HCT116 (cell line): ENCODE results near the gene GPATCH11. TPM values are rescaled to one million over a fixed set of nuclear protein-coding genes. Genes with fewer than 3 reads are reported as not detected.

Experiments used
- ATAC-seq: fragments of 200-7000 bp; cut with Tn5 transposase; 2 replicates; pipeline ENCODE4 v1.9.1; 2020; ENCODE audit warnings: mild to moderate bottlenecking, moderate library complexity
- BruUV-seq: library from RNA; stranded (reverse); fragments of 400-500 nt; replicated peaks from 2 replicates; lab custom pipeline; 2021; lab: Mats Ljungman, UMichigan
- CTCF ChIA-PET: fragments of 300-600 bp; sonication (Branson Sonifier 250); formaldehyde crosslinking; loops from one replicate; lab custom pipeline; 2021; ENCODE audit warnings: antibody characterized with exemption; lab: Charles Lee
- POLR2A ChIA-PET: fragments of 300-600, 350-600 bp; sonication (Branson Sonifier 250); formaldehyde crosslinking; loops from one replicate; lab custom pipeline; 2021; ENCODE audit warnings: antibody characterized with exemption; lab: Charles Lee
- RAD21 ChIA-PET, 2 experiments: fragments of 300-600 bp; sonication (Branson Sonifier 250); formaldehyde crosslinking; loops; one replicate each; lab custom pipeline; 2023; ENCODE audit warnings: low total read pairs in 2 of 2; ENCODE audit not compliant: uncharacterized antibody in 2 of 2, unreplicated experiment in 2 of 2, low non-redundant PET in 1 of 2; lab: Charles Lee
- DNase-seq: peaks from one replicate; pipeline ENCODE4 v3.0.0-alpha.2; 2010; ENCODE audit warnings: low read depth, low spot score
- H2AFZ ChIP-seq: fragments of 200-600 bp; shearing (Covaris generic), sonication (generic); 2 replicates; pipeline ENCODE4 v1.6.1; 2017; ENCODE audit warnings: low read depth, mixed run types, mixed read lengths, antibody characterized with exemption, low read length; ENCODE audit not compliant: poor library complexity, severe bottlenecking
- H3K27ac ChIP-seq: 2 replicates; pipeline ENCODE4 v1.5.1; 2012; ENCODE audit warnings: low read depth, low read length
- H3K27me3 ChIP-seq: fragments of 200-600 bp; sonication (generic); 2 replicates; pipeline ENCODE4 v1.6.1; 2016; ENCODE audit warnings: mixed run types, low read length, mixed read lengths; ENCODE audit not compliant: insufficient read depth
- H3K36me3 ChIP-seq, 2 experiments: fragments of 200-500 bp in 1 of 2; fragments of 200-600 bp in 1 of 2; sonication (Bioruptor generic) in 1 of 2; sonication (generic) in 1 of 2; 2 replicates each; pipeline versions ENCODE4 v1.5.1 to v1.6.1; 2014 to 2016; ENCODE audit warnings: low read length in 2 of 2, inconsistent platforms in 1 of 2, mixed read lengths in 1 of 2, mixed run types in 1 of 2; ENCODE audit not compliant: insufficient read depth in 2 of 2, control insufficient read depth in 1 of 2
- H3K4me1 ChIP-seq, 2 experiments: fragments of 200-600 bp in 1 of 2; sonication (generic) in 1 of 2; 2 replicates each; pipeline versions ENCODE4 v1.5.1 to v1.6.1; 2012 to 2017; ENCODE audit warnings: low read length in 2 of 2, inconsistent platforms in 1 of 2, mild to moderate bottlenecking in 1 of 2, mixed read lengths in 1 of 2, mixed run types in 1 of 2, moderate library complexity in 1 of 2; ENCODE audit not compliant: insufficient read depth in 2 of 2, control insufficient read depth in 1 of 2
- H3K4me2 ChIP-seq: fragments of 200-600 bp; sonication (generic); 2 replicates; pipeline ENCODE4 v1.6.1; 2017; ENCODE audit warnings: mixed run types, low read length, mixed read lengths
- H3K4me3 ChIP-seq, 2 experiments: fragments of 200-600 bp in 1 of 2; sonication (generic) in 1 of 2; replicated peaks in 1 of 2; 2 replicates each; pipeline ENCODE4 v1.5.1; 2011 to 2016; ENCODE audit warnings: low read length in 2 of 2, control low read depth in 1 of 2, low read depth in 1 of 2, mild to moderate bottlenecking in 1 of 2, mixed read lengths in 1 of 2, mixed run types in 1 of 2
- H3K79me2 ChIP-seq: fragments of 200-600 bp; sonication (generic); 2 replicates; pipeline ENCODE4 v1.6.1; 2017; ENCODE audit warnings: mild to moderate bottlenecking, mixed run types, low read length, moderate library complexity, mixed read lengths; ENCODE audit not compliant: insufficient read depth
- H3K9ac ChIP-seq: fragments of 200-600 bp; sonication (generic); 2 replicates; pipeline ENCODE4 v1.6.1; 2016; ENCODE audit warnings: low read length, mixed read lengths
- H3K9me2 ChIP-seq: fragments of 200-600 bp; sonication (generic), shearing (Covaris generic); 2 replicates; pipeline ENCODE4 v1.6.1; 2017; ENCODE audit warnings: mixed run types, mild to moderate bottlenecking, moderate library complexity; ENCODE audit not compliant: insufficient read depth
- H3K9me3 ChIP-seq, 2 experiments: fragments of 200-500 bp in 1 of 2; fragments of 200-600 bp in 1 of 2; sonication (Bioruptor generic) in 1 of 2; sonication (generic) in 1 of 2; 2 replicates each; pipeline ENCODE4 v1.6.1; 2014 to 2017; ENCODE audit warnings: low read length in 2 of 2, mixed read lengths in 2 of 2, inconsistent platforms in 1 of 2, low read depth in 1 of 2, mild to moderate bottlenecking in 1 of 2, mixed run types in 1 of 2, moderate library complexity in 1 of 2; ENCODE audit not compliant: control insufficient read depth in 1 of 2, insufficient read depth in 1 of 2
- H4K20me1 ChIP-seq: fragments of 200-600 bp; sonication (generic), shearing (Covaris generic); 2 replicates; pipeline ENCODE4 v1.6.1; 2017; ENCODE audit warnings: mixed run types, mild to moderate bottlenecking, moderate library complexity; ENCODE audit not compliant: insufficient read depth
- CEBPB ChIP-seq: IDR thresholded peaks from 2 replicates; pipeline ENCODE4 v1.6.1; 2012; ENCODE audit warnings: low read depth
- EGR1 ChIP-seq: IDR thresholded peaks from 2 replicates; pipeline ENCODE4 v1.6.1; 2012; ENCODE audit warnings: low read depth
- ELF1 ChIP-seq: IDR thresholded peaks from 2 replicates; pipeline ENCODE4 v1.6.1; 2012; ENCODE audit warnings: low read depth, borderline replicate concordance
- EZH2 ChIP-seq: fragments of 200-600 bp; sonication (generic); IDR thresholded peaks from 2 replicates; pipeline ENCODE4 v1.6.1; 2017; ENCODE audit warnings: antibody characterized with exemption, mixed run types
- SP1 ChIP-seq: IDR thresholded peaks from 2 replicates; pipeline ENCODE4 v1.6.1; 2012; ENCODE audit warnings: low read depth
- ZFX ChIP-seq: fragments of 450-650 bp; IDR thresholded peaks from 2 replicates; pipeline ENCODE4 v1.6.1; 2017
- intact Hi-C: fragments of 100-400 bp; cut with micrococcal nuclease; formaldehyde crosslinking; loops from 2 replicates; pipeline ENCODE4 v1.10.0; 2022
- total RNA-seq: library from RNA; stranded (reverse); gene quantifications from one replicate; pipeline ENCODE4 v1.2.1, GENCODE V29; 2021; ENCODE audit not compliant: unreplicated experiment
- TF ChIP-seq, protein P1 (sequence below): IDR thresholded peaks from 2 replicates; pipeline ENCODE4 v1.6.1; 2011; ENCODE audit warnings: mild to moderate bottlenecking, low read length, moderate library complexity; ENCODE audit not compliant: insufficient replicate concordance; ENCODE audit errors: extremely low read depth
- TF ChIP-seq, protein P2 (sequence below): IDR thresholded peaks from 2 replicates; pipeline ENCODE4 v1.6.1; 2012

Gene GPATCH11
- total RNA-seq, 1 experiment from 2014 or later, result 5.5 TPM

DNA sequence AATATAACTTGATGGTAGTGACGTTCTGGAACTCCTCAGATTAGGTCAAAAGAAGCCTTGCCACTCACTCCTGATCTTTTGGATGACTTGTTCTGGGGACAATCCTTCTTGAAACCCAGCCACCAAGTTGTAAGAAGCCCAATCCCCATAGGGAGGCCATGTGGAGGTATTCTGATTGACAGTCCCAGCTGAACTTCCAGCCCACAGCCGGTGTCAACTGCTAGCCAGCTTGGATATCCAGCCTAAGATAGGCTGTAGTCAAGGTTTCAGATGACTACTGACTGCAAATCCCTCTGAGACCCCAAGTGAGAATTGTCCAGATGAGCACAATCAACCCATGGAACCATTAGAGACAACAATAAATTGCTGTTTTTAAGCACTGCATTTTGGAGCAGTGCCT lies 41.1 kb downstream of the GPATCH11 start:
- intact Hi-C loops, result no loop called here
- no peaks in the 10 kb centered on the region for H3K9me3 ChIP-seq
- TF ChIP-seq, protein P1, sequence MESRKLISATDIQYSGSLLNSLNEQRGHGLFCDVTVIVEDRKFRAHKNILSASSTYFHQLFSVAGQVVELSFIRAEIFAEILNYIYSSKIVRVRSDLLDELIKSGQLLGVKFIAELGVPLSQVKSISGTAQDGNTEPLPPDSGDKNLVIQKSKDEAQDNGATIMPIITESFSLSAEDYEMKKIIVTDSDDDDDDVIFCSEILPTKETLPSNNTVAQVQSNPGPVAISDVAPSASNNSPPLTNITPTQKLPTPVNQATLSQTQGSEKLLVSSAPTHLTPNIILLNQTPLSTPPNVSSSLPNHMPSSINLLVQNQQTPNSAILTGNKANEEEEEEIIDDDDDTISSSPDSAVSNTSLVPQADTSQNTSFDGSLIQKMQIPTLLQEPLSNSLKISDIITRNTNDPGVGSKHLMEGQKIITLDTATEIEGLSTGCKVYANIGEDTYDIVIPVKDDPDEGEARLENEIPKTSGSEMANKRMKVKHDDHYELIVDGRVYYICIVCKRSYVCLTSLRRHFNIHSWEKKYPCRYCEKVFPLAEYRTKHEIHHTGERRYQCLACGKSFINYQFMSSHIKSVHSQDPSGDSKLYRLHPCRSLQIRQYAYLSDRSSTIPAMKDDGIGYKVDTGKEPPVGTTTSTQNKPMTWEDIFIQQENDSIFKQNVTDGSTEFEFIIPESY, result no peak
- TF ChIP-seq ZFX, result no peak
- no peak for TF ChIP-seq CEBPB
- no peak for TF ChIP-seq ELF1
- TF ChIP-seq, protein P2, sequence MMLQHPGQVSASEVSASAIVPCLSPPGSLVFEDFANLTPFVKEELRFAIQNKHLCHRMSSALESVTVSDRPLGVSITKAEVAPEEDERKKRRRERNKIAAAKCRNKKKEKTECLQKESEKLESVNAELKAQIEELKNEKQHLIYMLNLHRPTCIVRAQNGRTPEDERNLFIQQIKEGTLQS, result no peak
- TF ChIP-seq EZH2, result no peak
- TF ChIP-seq, all 23 proteins: peak for 0
- no peaks in the 10 kb centered on the region for H3K79me2 ChIP-seq
- no peak overlapping the region for H2AFZ ChIP-seq
- no peaks in the 10 kb centered on the region for H3K27me3 ChIP-seq
- ChIA-PET CTCF (no interaction called here), RAD21 (no interaction called here), POLR2A (no interaction called here)
- no peak overlapping the region for H3K9ac ChIP-seq
- H3K27ac ChIP-seq, result no peak overlapping the region
- ATAC-seq (no peak), DNase-seq (no peak)
- peaks cover 6 to 7% of the 10 kb centered on the region in 2 experiments; a peak in 3 of 4 replicates for H3K36me3 ChIP-seq
- no peaks in the 10 kb centered on the region for H4K20me1 ChIP-seq
- H3K4me2 ChIP-seq, result no peak overlapping the region
- no peaks in the 10 kb centered on the region for H3K9me2 ChIP-seq
- H3K4me3 ChIP-seq, result no peak overlapping the region
- no TSS peak for BruUV-seq
- no peaks in the 10 kb centered on the region for H3K4me1 ChIP-seq

DNA sequence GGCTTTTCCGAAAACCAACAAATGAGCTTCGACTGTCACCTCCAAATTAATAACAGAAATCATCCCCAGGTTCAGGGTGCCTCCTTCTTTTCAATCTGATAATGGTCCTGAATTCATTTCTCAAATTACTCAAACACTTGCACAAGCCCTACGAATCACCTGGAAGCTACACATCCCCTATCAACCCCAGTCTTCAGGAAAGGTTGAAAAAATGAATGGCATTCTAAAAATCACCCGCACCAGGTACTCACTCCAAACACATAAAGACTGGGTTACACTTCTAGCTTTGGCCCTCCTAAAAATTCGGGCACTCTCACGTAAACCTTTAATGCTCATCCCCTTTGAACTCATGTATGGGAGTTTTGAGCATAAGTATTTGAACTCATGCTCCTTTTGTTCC lies 48.6 kb downstream of the GPATCH11 start:
- no peak overlapping the region for H3K27ac ChIP-seq
- no peak for DNase-seq
- no peak for ATAC-seq
- no peak for TF ChIP-seq SP1
- TF ChIP-seq EGR1, result no peak
- POLR2A ChIA-PET, result no interaction called here
- no peaks in the 10 kb centered on the region for H3K9me3 ChIP-seq
- no peaks in the 10 kb centered on the region for H3K79me2 ChIP-seq
- H3K36me3 ChIP-seq, result peaks cover 18 to 22% of the 10 kb centered on the region in 2 experiments
- no peaks in the 10 kb centered on the region for H3K4me1 ChIP-seq
- H2AFZ ChIP-seq, result no peak overlapping the region
- H3K9me2 ChIP-seq, result no peaks in the 10 kb centered on the region
- H3K4me2 ChIP-seq, result no peak overlapping the region
- CTCF ChIA-PET, result no interaction called here
- no peaks in the 10 kb centered on the region for H4K20me1 ChIP-seq
- H3K9ac ChIP-seq, result no peak overlapping the region
- BruUV-seq, result no TSS peak
- RAD21 ChIA-PET, result no interaction called here
- no peak overlapping the region for H3K4me3 ChIP-seq
- intact Hi-C loops, result no loop called here
- no peaks in the 10 kb centered on the region for H3K27me3 ChIP-seq
